ENCODE measurements around the gene MSGN1.

GRCh38 chr2:17805166-17805565 lies 11.1 kb upstream of the MSGN1 start:
- no peak for TF ChIP-seq CTCF (IDR thresholded peaks at IDR 0.05; ENCODE audit: extremely low read depth in 1 of 2, insufficient read depth in 1 of 2, low read depth in 1 of 2, low read length in 2 of 2)
- TF ChIP-seq POLR2A (IDR thresholded peaks at IDR 0.05; ENCODE audit: low read depth, low read length) = no peak
- TF ChIP-seq POLR2AphosphoS5 (IDR thresholded peaks at IDR 0.05; ENCODE audit: insufficient read depth, low read depth, low read length) = no peak
- no peak for TF ChIP-seq EZH2 (IDR thresholded peaks at IDR 0.05; ENCODE audit: borderline replicate concordance, low read depth, low read length, severe bottlenecking)
- no peak for TF ChIP-seq MYC (IDR thresholded peaks at IDR 0.05; ENCODE audit: low read depth, low read length)
- TF ChIP-seq MAX (IDR thresholded peaks at IDR 0.05; ENCODE audit: insufficient read depth, insufficient read length) = no peak
- no peak for TF ChIP-seq JUN (IDR thresholded peaks at IDR 0.05; ENCODE audit: borderline replicate concordance, insufficient read depth, insufficient read length, low read depth)
- TF ChIP-seq FOS (IDR thresholded peaks at IDR 0.05; ENCODE audit: borderline replicate concordance, insufficient read depth, low read length) = no peak
